T-helper 1 cell (primary cell): Measurements from ENCODE around the gene SMIM44.

Experiments
- DNase-seq, 5 donors: peaks; one replicate each; pipeline ENCODE4 v3.0.0-alpha.2; 2012 to 2020

SMIM44 gene

DNA sequence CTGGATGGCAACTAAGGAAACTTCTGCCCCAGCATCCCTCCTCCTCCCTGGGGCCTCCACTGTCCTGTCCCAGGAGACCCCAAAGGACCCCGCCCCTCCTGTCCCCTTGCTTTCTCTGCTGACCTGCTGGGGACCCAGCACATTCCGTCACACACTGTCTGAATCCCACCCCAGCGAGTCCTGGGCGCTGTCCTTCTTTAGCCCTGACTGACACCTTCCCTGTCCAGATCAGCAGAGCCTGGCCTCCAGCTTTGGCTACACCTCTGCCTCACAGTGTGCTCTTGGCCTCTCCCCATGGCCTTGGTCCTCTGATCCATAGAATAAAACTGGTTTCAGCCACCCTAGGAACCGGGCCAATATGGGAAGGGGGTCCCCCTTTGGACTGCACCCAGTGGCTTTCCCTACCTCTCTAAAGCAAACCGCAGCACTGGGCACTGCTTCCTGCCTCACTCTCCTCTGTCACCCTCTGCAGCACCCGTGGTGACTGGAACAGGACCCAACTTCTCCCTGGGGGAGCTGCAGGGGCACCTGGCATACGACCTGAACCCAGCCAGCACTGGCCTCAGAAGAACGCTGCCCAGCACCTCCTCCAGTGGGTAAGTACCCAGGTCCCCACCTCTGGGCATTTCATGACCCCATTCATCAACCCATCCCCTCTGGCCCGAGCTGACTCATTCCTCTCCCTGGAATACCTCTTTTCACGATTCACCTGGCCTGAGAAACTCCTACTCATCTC, 49.3 kb downstream of the SMIM44 start:
- no peak for DNase-seq

DNA sequence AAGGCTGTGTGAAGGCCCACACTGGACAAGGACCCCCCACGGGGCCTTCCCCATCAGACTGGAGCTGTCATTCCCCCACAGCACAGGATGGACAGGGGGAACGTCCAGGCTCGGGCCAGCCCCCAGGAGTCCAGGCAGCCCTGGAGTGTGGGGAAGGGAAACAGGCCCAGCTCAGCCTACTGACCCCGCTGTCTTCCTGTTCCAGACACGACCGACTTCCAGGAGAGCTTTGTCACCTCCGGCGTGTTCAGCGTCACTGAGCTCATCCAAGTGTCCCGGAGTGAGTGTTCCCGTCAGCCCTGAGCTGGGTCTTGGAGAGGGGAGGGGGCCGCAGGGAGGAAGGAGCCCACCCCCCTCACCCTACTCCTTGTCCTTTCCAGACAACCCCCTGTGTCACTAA, 49.9 kb downstream of the SMIM44 start:
- DNase-seq, result no peak
